Activated T-cell treated with anti-CD3 and anti-CD28 coated beads, Interleukin-2, amount 50 U/mL, for 24 hours (primary cell): ENCODE data around the gene GPR137B.

ENCODE experiments used
- DNase-seq: peaks from one replicate; pipeline ENCODE4 v3.0.0-alpha.2; 2020
- H3K27ac Mint-ChIP-seq: 2 replicates; pipeline ENCODE4 v1.8.0; 2020; ENCODE audit warnings: mild to moderate bottlenecking, mixed read lengths
- H3K27me3 Mint-ChIP-seq: 2 replicates; pipeline ENCODE4 v1.8.0; 2020; ENCODE audit warnings: mixed read lengths
- H3K36me3 Mint-ChIP-seq: 2 replicates; pipeline ENCODE4 v1.8.0; 2020; ENCODE audit warnings: low read depth, mixed read lengths
- H3K4me1 Mint-ChIP-seq: 2 replicates; pipeline ENCODE4 v1.8.0; 2020; ENCODE audit warnings: low read depth, mixed read lengths
- H3K4me3 Mint-ChIP-seq: 2 replicates; pipeline ENCODE4 v1.8.0; 2020; ENCODE audit warnings: mild to moderate bottlenecking, moderate library complexity, mixed read lengths
- H3K9me3 Mint-ChIP-seq: 2 replicates; pipeline ENCODE4 v1.8.0; 2020; ENCODE audit warnings: mixed read lengths

The GPR137B gene

DNA sequence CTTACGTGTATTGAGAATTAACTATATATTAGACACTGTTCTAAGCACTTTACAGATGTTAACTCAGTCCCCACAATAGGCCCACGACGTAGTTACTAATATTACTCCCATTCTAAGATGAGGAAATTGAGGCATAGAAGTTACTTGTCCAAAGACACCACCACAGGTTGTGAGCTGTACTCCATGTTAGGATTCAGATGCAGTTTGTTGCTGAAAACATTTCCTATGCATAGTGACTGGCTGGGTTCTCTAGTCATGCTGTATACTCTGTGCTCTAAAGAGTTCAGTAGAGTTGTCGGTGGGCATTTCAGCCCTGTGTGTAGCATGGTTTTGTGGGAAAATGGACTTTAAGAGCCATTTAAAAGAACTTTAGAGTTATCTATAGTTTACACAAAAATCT lies 65.2 kb downstream of the GPR137B start:
- Mint-ChIP-seq H3K4me1 (no peaks in the 10 kb centered on the region), H3K9me3 (peaks cover 15% of the 10 kb centered on the region), H3K27ac (no peak overlapping the region), H3K27me3 (no peaks in the 10 kb centered on the region), H3K4me3 (no peak overlapping the region), H3K36me3 (peaks cover 68% of the 10 kb centered on the region)
- DNase-seq: no peak

DNA sequence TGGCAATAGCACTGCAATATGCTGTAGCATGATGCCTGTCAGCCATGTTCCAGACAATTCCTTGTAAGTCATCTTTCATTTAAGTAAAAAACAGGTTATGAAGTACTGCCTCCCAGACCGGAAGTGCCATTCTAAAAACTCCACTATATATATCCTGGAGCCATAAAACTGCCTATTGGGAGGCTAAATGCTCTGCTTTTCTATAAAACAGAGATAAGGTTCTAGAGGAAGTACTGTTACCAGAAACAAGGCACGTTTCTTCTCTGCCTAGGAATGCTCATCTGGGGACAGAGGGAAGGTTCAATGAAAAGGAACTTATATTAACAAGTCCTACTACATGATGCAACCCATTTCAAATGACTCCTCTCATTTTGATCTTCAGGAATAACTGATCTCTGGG lies 66.8 kb downstream of the GPR137B start:
- H3K4me3 Mint-ChIP-seq: no peak overlapping the region
- H3K4me1 Mint-ChIP-seq: no peaks in the 10 kb centered on the region
- H3K27me3 Mint-ChIP-seq: no peaks in the 10 kb centered on the region
- no peak for DNase-seq
- peaks cover 65% of the 10 kb centered on the region for H3K36me3 Mint-ChIP-seq
- no peak overlapping the region for H3K27ac Mint-ChIP-seq
- peaks cover 2% of the 10 kb centered on the region for H3K9me3 Mint-ChIP-seq

DNA sequence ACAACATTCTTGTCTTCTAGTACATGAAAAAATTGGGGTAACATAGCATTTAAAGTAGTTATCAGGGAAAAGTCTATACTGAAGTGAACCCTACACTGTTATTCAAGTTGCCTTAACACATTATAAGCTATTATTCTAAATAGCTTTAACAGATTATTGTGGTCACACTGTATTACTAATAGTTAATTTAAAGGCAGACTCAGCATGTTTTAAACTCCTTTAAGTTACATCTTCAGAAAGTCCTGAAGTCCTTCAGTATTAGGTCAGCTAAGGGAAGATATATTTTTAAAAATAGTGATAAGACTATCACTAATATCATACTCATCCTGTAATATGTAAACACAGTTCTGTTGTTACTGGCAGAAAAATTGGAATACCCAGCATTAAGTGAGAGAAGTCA lies 67.4 kb downstream of the GPR137B start:
- Mint-ChIP-seq H3K4me3 (no peak overlapping the region), H3K27ac (no peak overlapping the region), H3K9me3 (no peaks in the 10 kb centered on the region), H3K4me1 (peaks cover 3% of the 10 kb centered on the region), H3K27me3 (no peaks in the 10 kb centered on the region), H3K36me3 (peaks cover 65% of the 10 kb centered on the region)
- no peak for DNase-seq

DNA sequence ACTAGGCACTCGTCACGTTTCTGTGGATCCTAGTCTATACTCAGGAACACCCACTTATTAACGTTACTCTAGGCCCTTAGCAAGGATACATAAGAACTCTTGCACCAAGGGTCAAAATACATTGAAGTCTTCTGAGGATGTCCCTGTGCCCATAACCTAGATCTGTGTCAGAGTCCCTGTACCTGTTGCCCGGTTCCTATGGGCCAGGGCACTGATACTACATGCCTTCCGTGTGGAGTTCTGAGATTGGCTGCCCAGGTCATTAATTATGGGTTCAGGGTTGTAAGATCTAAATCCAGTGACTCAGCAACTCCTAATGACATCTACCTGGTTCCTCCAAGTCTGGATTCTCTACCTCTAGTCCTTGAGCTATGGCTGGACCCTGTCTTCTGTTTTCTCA lies 69.5 kb downstream of the GPR137B start:
- H3K36me3 Mint-ChIP-seq: peaks cover 58% of the 10 kb centered on the region
- no peaks in the 10 kb centered on the region for H3K27me3 Mint-ChIP-seq
- H3K9me3 Mint-ChIP-seq: no peaks in the 10 kb centered on the region
- H3K4me3 Mint-ChIP-seq: no peak overlapping the region
- DNase-seq: no peak
- peaks cover 5% of the 10 kb centered on the region for H3K4me1 Mint-ChIP-seq
- no peak overlapping the region for H3K27ac Mint-ChIP-seq

DNA sequence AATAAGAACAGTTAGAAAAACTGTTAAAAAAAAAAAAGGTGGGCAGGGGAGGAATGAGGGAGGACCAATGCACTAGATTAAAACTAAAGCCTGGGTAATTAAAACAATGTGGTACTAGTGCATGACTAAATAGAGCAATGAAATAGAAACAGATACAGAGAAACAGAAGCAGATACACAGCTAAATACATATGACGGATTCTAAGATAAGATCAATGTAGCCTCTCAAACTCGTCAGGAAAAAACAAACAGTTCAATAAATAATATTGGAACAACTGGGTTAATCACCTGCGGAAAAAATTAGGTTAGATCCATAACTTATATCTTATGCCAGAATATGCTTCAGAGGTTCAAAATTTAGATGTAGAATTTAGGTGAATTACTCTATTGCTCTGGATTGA lies 71.2 kb downstream of the GPR137B start:
- Mint-ChIP-seq H3K9me3 (no peaks in the 10 kb centered on the region), H3K27ac (no peak overlapping the region), H3K36me3 (peaks cover 45% of the 10 kb centered on the region), H3K27me3 (no peaks in the 10 kb centered on the region), H3K4me3 (no peak overlapping the region), H3K4me1 (peaks cover 5% of the 10 kb centered on the region)
- DNase-seq: no peak

DNA sequence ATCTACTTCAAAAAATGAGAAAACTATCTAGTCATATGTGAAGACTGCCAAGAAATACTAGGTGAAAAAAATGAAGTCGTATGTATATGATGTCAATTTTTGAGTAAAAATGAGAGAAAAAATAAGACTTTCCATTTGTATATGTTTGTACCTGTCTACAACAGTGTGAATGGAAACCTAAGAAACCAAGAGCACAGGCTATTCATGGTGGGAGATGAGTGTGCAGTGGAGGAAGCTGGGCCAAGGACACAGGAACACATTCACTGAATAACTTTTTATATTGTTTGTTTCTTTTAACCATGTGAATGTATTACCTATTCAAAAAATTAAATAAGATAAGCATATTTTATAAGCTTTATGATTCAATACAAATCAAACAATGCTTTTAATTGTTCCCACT lies 72.4 kb downstream of the GPR137B start:
- no peak for DNase-seq
- Mint-ChIP-seq H3K27me3 (no peaks in the 10 kb centered on the region), H3K36me3 (peaks cover 43% of the 10 kb centered on the region), H3K4me3 (no peak overlapping the region), H3K27ac (no peak overlapping the region), H3K4me1 (peaks cover 5% of the 10 kb centered on the region), H3K9me3 (no peaks in the 10 kb centered on the region)

DNA sequence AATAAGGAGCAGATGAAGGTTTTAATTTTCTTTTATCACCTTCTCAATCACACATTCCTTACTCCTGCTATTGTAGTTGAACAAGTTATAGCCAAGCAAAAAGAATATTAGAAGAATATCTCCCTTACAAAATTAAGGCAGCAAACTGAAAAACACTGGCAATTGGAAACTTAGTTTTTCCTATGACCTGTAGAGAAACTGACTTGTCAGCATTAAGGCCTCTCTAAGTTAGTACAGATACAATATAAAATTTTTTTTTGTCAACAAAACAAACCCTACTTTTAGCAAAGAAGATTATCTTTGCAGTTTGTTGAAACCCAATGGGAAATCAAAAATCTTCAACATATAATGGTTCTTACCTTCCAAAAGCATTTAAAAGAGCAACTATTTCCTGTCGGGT lies 78.1 kb downstream of the GPR137B start:
- no peak for DNase-seq
- no peaks in the 10 kb centered on the region for H3K4me1 Mint-ChIP-seq
- H3K36me3 Mint-ChIP-seq: peaks cover 40% of the 10 kb centered on the region
- no peak overlapping the region for H3K4me3 Mint-ChIP-seq
- no peaks in the 10 kb centered on the region for H3K9me3 Mint-ChIP-seq
- H3K27ac Mint-ChIP-seq: no peak overlapping the region
- H3K27me3 Mint-ChIP-seq: no peaks in the 10 kb centered on the region

DNA sequence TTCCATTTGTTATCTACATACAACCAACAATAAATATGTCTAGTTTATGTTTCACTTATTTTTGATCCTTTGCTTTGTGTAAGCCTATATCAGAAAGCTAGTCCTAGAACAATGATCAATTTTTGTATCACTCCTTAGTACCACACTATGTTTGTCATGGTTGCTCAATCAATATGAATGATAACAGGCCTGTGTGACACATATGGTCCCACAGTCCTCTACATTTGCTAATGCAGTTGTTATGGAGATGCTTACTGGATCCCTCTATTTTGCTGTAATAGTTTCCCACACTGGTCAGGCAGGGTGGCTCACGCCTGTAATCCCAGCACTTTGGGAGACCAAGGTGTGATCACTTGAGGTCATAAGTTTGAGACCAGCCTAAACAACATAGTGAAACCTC lies 80.3 kb downstream of the GPR137B start:
- H3K4me3 Mint-ChIP-seq: no peak overlapping the region

DNA sequence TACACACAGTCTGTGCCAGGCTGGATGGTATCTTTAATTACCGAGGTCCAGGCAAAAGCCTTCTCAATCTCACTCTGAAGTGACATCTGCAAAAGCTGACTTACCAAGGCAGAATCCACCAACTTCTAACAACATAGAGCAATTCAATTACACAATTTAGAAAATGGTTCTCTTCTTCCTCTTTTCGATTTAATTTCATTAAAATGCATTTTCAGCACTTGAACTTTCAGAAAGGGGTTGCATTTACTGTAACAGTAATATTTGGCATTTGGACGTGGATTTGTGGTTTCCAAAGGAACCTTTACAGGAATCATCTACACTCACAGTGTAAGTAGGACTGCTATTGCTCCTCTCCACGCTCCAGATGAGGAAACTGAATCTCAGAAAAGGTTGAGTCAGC lies 86.1 kb downstream of the GPR137B start:
- Mint-ChIP-seq H3K4me3 (no peak overlapping the region), H3K27me3 (no peaks in the 10 kb centered on the region), H3K27ac (no peak overlapping the region), H3K4me1 (no peaks in the 10 kb centered on the region), H3K36me3 (peaks cover 43% of the 10 kb centered on the region), H3K9me3 (no peaks in the 10 kb centered on the region)
- no peak for DNase-seq

More for the DNA sequence above, 80.3 kb downstream of the GPR137B start:
- peaks cover 49% of the 10 kb centered on the region for H3K36me3 Mint-ChIP-seq
- no peak for DNase-seq
- no peak overlapping the region for H3K27ac Mint-ChIP-seq
- H3K9me3 Mint-ChIP-seq: no peaks in the 10 kb centered on the region
- no peaks in the 10 kb centered on the region for H3K4me1 Mint-ChIP-seq
- H3K27me3 Mint-ChIP-seq: no peaks in the 10 kb centered on the region

DNA sequence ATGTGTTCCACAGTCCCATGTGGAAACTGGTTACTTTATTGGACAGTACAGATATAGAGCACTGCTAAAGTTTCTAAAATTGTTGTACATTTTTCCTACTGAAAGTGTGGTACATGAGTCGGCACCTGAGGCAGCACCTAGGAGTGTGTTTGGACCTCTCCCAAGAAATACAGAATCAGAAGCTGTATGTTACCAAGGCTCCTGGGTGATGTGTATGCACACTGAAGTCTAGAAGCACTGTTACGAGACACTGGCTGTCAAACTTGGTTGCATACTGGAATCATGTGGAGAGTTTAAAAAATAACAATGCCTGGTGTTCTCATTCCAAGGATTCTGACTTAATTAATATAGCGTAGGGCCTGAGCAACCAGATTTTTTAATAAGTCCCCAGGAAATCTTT lies 92.8 kb downstream of the GPR137B start:
- Mint-ChIP-seq H3K27ac (no peak overlapping the region), H3K27me3 (no peaks in the 10 kb centered on the region), H3K4me3 (no peak overlapping the region), H3K9me3 (no peaks in the 10 kb centered on the region), H3K4me1 (no peaks in the 10 kb centered on the region), H3K36me3 (peaks cover 26% of the 10 kb centered on the region)
- no peak for DNase-seq

DNA sequence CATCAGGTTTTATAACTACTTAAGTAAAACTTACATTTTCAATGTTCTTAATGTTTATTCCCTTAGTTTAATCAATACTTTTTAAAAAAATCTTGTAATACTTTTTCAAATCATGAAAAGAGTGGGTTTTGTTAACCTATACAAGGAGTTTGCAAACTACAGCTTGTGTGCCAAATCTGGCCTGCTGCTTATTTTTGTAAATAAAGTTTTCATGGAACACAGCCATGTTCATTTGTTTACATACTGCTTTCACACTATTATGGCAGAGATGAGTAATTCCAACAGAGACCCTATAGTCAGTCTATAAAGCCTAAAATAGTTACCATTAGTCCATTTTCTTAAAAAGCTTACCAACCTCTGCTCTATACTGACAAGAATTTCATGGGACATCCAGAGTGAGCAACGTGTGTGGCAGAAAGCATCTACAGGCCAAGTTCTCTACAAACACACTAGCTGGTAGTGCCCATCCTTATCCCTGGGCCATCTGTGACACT lies 96.8 kb downstream of the GPR137B start:
- DNase-seq: no peak
- Mint-ChIP-seq H3K36me3 (peaks cover 35% of the 10 kb centered on the region), H3K4me1 (no peaks in the 10 kb centered on the region), H3K27me3 (no peaks in the 10 kb centered on the region), H3K9me3 (no peaks in the 10 kb centered on the region), H3K4me3 (no peak overlapping the region), H3K27ac (no peak overlapping the region)

DNA sequence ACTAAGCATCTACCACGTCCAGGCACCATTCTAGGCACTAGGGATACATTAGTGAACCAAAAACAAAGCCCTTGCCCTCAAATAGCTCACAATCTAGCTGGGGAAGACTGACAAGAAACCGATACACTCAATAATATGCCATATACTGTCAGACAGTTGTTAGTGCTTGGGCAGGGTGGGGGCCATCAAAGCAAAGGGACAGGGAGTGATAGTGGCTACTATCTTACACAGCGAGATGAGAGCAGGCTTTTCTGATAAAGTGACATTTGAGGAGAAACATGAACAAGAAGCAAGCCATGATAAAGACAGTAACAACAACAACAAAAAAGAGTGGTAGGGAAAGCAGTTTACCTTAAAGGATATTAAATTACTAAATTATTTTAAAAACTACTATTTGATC lies 98.3 kb downstream of the GPR137B start:
- H3K9me3 Mint-ChIP-seq: no peaks in the 10 kb centered on the region
- no peak overlapping the region for H3K27ac Mint-ChIP-seq
- no peaks in the 10 kb centered on the region for H3K4me1 Mint-ChIP-seq
- no peak overlapping the region for H3K4me3 Mint-ChIP-seq
- H3K27me3 Mint-ChIP-seq: no peaks in the 10 kb centered on the region
- H3K36me3 Mint-ChIP-seq: peaks cover 28% of the 10 kb centered on the region
- DNase-seq: no peak

DNA sequence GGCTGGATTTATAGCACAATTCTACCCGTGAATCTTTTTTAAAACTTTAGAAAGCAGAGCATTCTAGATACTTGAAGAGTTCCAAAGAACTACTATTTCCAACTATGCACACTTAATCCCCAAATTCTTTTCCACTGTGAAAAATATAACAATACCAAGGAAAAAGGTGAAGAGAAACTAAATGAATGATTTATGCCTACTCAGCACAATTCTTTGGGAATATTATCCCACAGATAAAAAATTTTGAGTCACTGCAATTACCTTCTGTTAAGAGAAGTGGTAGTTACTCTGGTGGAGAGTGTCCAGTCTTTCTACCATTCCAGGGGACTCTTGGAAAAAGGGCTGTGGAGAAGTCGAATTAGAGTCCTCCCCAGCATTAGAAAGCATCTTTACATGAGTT lies 100.2 kb downstream of the GPR137B start:
- H3K4me1 Mint-ChIP-seq: no peaks in the 10 kb centered on the region
- H3K27ac Mint-ChIP-seq: no peak overlapping the region
- H3K9me3 Mint-ChIP-seq: no peaks in the 10 kb centered on the region
- no peak overlapping the region for H3K4me3 Mint-ChIP-seq
- H3K36me3 Mint-ChIP-seq: peaks cover 24% of the 10 kb centered on the region
- no peaks in the 10 kb centered on the region for H3K27me3 Mint-ChIP-seq
- no peak for DNase-seq

DNA sequence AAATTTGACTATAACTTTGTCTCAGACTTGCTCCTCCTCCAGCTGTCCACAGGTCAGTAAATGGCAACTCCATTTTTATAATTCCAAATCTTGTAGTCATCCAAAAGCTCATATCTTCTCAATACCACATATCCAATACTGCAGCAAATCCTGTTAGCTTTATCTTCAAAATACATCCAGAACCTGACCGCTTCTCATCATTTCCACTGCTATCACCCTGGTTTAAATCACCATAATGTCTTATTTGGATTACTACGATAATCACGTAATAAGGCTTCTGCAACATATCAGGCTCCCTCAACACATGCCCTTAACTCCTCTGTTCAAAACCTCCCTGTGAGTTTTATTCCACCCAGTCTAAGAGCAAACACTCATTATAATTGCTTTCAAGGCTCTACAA lies 104.9 kb downstream of the GPR137B start:
- Mint-ChIP-seq H3K27me3 (no peaks in the 10 kb centered on the region), H3K27ac (no peak overlapping the region), H3K9me3 (no peaks in the 10 kb centered on the region), H3K4me3 (no peak overlapping the region), H3K36me3 (peaks cover 31% of the 10 kb centered on the region), H3K4me1 (no peaks in the 10 kb centered on the region)
- DNase-seq: no peak

DNA sequence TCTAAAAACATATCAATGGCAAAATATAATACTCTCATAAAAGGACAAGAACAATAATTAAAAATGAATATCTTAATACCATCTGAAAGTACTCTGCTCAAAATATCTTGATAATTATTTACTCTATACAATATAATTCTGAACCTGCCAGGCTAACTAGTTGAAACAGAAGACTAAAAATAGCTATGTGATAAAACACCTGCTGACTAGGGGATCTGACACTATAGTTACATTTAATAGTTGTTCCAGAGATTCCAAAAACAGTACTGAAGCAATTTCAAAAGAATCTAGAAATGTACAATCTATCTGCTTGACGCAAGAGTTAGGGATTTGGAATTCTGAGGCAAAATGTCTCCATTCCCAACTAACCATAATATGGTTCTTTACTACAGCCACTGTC lies 109.2 kb downstream of the GPR137B start:
- Mint-ChIP-seq H3K4me1 (no peaks in the 10 kb centered on the region), H3K27ac (no peak overlapping the region), H3K27me3 (no peaks in the 10 kb centered on the region), H3K36me3 (peaks cover 25% of the 10 kb centered on the region), H3K9me3 (no peaks in the 10 kb centered on the region), H3K4me3 (no peak overlapping the region)
- DNase-seq: no peak

DNA sequence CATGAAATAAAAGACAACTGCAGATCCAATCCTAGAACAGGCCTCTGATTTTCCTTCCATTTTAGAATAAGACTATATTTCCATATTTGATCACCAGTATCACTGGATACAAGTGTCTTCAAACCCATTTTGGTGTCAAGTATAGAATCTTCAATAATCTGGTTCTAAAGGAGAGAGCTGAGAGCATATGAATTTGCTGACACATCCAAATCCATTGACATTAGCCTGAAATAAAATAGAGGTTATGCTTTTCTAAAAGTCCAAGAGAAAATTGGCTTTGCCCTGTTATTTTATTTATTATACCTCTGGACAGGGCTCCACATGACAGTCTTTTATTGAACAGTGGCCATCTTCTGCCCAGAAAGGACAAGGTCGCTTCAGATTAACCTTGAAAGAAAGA lies 110.8 kb downstream of the GPR137B start:
- H3K4me1 Mint-ChIP-seq: no peaks in the 10 kb centered on the region
- peaks cover 28% of the 10 kb centered on the region for H3K36me3 Mint-ChIP-seq
- no peak for DNase-seq
- no peaks in the 10 kb centered on the region for H3K27me3 Mint-ChIP-seq
- no peak overlapping the region for H3K27ac Mint-ChIP-seq
- H3K9me3 Mint-ChIP-seq: peaks cover 7% of the 10 kb centered on the region
- no peak overlapping the region for H3K4me3 Mint-ChIP-seq
